ENCODE data around the gene ZFY.

The ZFY gene

GRCh38 chrY:2934861-2935715 is at the start of gene ZFY:
ZFY (plus strand) TSS chrY:2935381; CDS start chrY:2953937, 18,556 bp downstream.
- POLR2A ChIA-PET (ENCODE audit: low non-redundant PET): no interaction called here
- CTCF ChIA-PET: no interaction called here
- TF ChIP-seq CTCF (conservative IDR thresholded peaks at IDR 0.05; ENCODE audit: low read depth): no peak
- H3K27ac ChIP-seq: peak within 1 kb of the TSS; percentile 97
- DNase-seq (ENCODE audit: low spot score): no peak

GRCh38 chrY:2885880-2886279 is 49.3 kb upstream of the ZFY start:
- DNase-seq (ENCODE audit: low spot score): no peak
- H3K27ac ChIP-seq: no peak overlapping the region
- POLR2A ChIA-PET (ENCODE audit: low non-redundant PET): no interaction called here
- CTCF ChIA-PET: no interaction called here
- no peak for TF ChIP-seq CTCF (conservative IDR thresholded peaks at IDR 0.05; ENCODE audit: low read depth)

GRCh38 chrY:2887386-2887785 is 47.8 kb upstream of the ZFY start:
- TF ChIP-seq CTCF (conservative IDR thresholded peaks at IDR 0.05; ENCODE audit: low read depth): no peak
- POLR2A ChIA-PET (ENCODE audit: low non-redundant PET): no interaction called here
- DNase-seq (ENCODE audit: low spot score): no peak
- CTCF ChIA-PET: no interaction called here
- peak overlapping the region; percentile 53; the same call in 1 of the 2 replicates for H3K27ac ChIP-seq

- no peak for DNase-seq (ENCODE audit: low spot score)
- POLR2A ChIA-PET (ENCODE audit: low non-redundant PET): no interaction called here
- H3K27ac ChIP-seq: peak overlapping the region; percentile 53; the same call in 1 of the 2 replicates
- TF ChIP-seq CTCF (conservative IDR thresholded peaks at IDR 0.05; ENCODE audit: low read depth): no peak
- CTCF ChIA-PET: no interaction called here
Observed at GRCh38 chrY:2887955-2888354, 47.2 kb upstream of the ZFY start.

GRCh38 chrY:2893471-2893870 is 41.7 kb upstream of the ZFY start:
- H3K27ac ChIP-seq: no peak overlapping the region
- CTCF ChIA-PET: no interaction called here
- POLR2A ChIA-PET (ENCODE audit: low non-redundant PET): no interaction called here
- DNase-seq (ENCODE audit: low spot score): no peak
- no peak for TF ChIP-seq CTCF (conservative IDR thresholded peaks at IDR 0.05; ENCODE audit: low read depth)

- DNase-seq (ENCODE audit: low spot score): no peak
- no peak for TF ChIP-seq CTCF (conservative IDR thresholded peaks at IDR 0.05; ENCODE audit: low read depth)
- CTCF ChIA-PET: no interaction called here
- no peak overlapping the region for H3K27ac ChIP-seq
- POLR2A ChIA-PET (ENCODE audit: low non-redundant PET): no interaction called here
Observed at GRCh38 chrY:2896050-2896449, 39.1 kb upstream of the ZFY start.
